ENCODE data around the gene SIPA1L2. TPM values are rescaled to one million over a fixed set of nuclear protein-coding genes. Genes with fewer than 3 reads are reported as not detected.
A peak's percentile ranks its signal among the peaks of the same experiment; 100 is the strongest.

Gene SIPA1L2
- total RNA-seq, 3 donors from 2014 or later, result 78.7 to 94.4 (median 79.0) TPM

DNA sequence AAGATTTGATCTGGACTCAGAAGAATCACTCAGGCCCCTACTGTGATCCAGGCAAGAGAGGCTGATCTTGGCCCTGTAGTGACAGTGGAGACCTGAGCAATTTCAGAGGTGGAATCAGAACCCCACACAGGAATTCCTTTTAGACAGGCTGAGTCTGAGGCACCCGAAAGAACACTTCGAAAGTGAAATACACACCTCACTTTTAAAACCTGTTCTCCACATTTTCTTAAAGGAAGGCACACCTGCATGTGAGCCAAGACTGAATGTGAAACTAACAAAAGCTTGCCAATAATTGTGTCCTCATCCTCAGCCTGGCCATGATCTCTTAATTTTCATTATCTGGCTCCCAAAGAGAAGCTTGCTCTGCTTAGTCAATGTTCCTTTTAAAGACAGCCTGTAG lies 32.2 kb downstream of the SIPA1L2 start:
- no peak for TF ChIP-seq CTCF (IDR thresholded peaks at IDR 0.05)
- ATAC-seq (peak; percentile 8), DNase-seq (no peak)
- intact Hi-C loops (cut with DNase I, micrococcal nuclease), result no loop called here
- Histone ChIP-seq H3K36me3 (ENCODE audit: low read depth) (peaks cover 1% of the 10 kb centered on the region), H3K9me3 (no peaks in the 10 kb centered on the region), H3K4me1 (ENCODE audit: low read depth) (peaks cover 18% of the 10 kb centered on the region), H3K4me3 (no peak overlapping the region)

GRCh38 chr1:232596666-232597303 lies 33.1 kb downstream of the SIPA1L2 start:
- TF ChIP-seq CTCF (IDR thresholded peaks at IDR 0.05), result no peak
- ATAC-seq, result no peak
- Histone ChIP-seq H3K4me3 (no peak overlapping the region), H3K9me3 (no peaks in the 10 kb centered on the region), H3K4me1 (ENCODE audit: low read depth) (peaks cover 15% of the 10 kb centered on the region), H3K36me3 (ENCODE audit: low read depth) (peaks cover 3% of the 10 kb centered on the region)
- intact Hi-C loops (cut with DNase I, micrococcal nuclease), result no loop called here
- DNase-seq, result no peak

GRCh38 chr1:232594768-232595698 lies 34.9 kb downstream of the SIPA1L2 start:
- Histone ChIP-seq H3K4me3 (no peak overlapping the region), H3K4me1 (ENCODE audit: low read depth) (peaks cover 5% of the 10 kb centered on the region), H3K9me3 (no peaks in the 10 kb centered on the region), H3K36me3 (ENCODE audit: low read depth) (peaks cover 3% of the 10 kb centered on the region)
- no peak for DNase-seq
- intact Hi-C loops (cut with DNase I, micrococcal nuclease), result no loop called here
- ATAC-seq, result no peak
- TF ChIP-seq CTCF (IDR thresholded peaks at IDR 0.05), result no peak

DNA sequence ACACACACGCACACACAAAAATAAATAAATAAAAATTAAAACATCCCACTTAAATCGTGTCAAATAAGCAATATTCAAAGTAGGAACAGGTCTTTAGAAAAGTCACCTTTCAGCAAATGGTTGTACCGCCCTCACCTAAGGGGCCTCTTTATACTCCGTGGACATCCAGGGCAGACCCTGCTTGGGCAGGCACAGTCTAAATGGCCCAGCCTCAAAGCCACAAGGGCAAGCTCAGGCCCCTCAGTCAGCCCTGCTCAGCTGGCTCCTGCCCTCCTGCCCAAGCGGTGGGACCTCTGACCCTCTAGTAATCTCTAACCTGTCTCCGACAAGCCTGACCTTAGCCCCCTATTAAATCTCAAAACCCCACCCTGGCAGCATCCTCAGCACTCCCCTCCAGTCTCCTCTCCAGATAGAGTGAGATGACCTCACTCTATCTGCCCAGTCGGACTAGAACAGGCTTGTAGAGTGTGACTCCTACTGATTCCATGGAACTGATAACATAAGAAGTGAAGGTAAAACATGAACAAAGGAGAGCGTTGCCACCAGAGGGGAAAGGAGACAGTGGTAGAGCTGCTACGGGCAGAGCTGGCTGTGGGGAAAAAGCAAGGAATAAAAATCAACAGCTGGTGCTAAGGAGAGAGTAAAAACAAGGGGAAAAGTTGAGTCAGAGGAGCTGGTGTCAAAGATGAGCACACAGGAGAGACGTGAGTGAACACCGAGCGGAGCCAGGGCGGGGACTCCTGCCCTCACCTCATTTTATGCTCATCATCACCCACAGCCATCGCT lies 36.0 kb downstream of the SIPA1L2 start:
- intact Hi-C loops (cut with DNase I, micrococcal nuclease), result no loop called here

More for the DNA sequence above, 36.0 kb downstream of the SIPA1L2 start:
- Histone ChIP-seq H3K4me3 (no peak overlapping the region), H3K9me3 (no peaks in the 10 kb centered on the region), H3K4me1 (ENCODE audit: low read depth) (peaks cover 5% of the 10 kb centered on the region), H3K36me3 (ENCODE audit: low read depth) (peaks cover 3% of the 10 kb centered on the region)
- no peak for DNase-seq
- ATAC-seq, result no peak
- TF ChIP-seq CTCF (IDR thresholded peaks at IDR 0.05), result no peak

Measured in mucosa of descending colon (tissue), 3 donors.